Liver (tissue), 9 donors: ENCODE data around the gene PXMP4. TPM values are rescaled to one million over a fixed set of nuclear protein-coding genes. Genes with fewer than 3 reads are reported as not detected.

ENCODE experiments used
- DNase-seq: peaks from one replicate; pipeline ENCODE4 v3.0.0-alpha.2; 2017; ENCODE audit warnings: low spot score
- H3K27ac ChIP-seq, 2 donors: one replicate each; pipeline ENCODE4 v1.7.0; 2013; ENCODE audit warnings: inconsistent platforms in 2 of 2, low read length in 2 of 2, control low read depth in 1 of 2, low read depth in 1 of 2, mild to moderate bottlenecking in 1 of 2
- H3K27me3 ChIP-seq, 4 donors: one replicate each; pipeline versions ENCODE4 v1.6.1 to v1.7.0; 2013; ENCODE audit warnings: low read length in 3 of 4, inconsistent platforms in 1 of 4, mild to moderate bottlenecking in 1 of 4, moderate library complexity in 1 of 4; ENCODE audit not compliant: control insufficient read depth in 4 of 4, insufficient read depth in 4 of 4
- H3K36me3 ChIP-seq, 4 donors: one replicate each; pipeline versions ENCODE4 v1.6.1 to v1.7.0; 2013; ENCODE audit warnings: low read length in 3 of 4, mild to moderate bottlenecking in 3 of 4, low read depth in 1 of 4, moderate library complexity in 1 of 4; ENCODE audit not compliant: control insufficient read depth in 4 of 4, insufficient read depth in 3 of 4
- H3K4me1 ChIP-seq, 4 donors: one replicate each; pipeline versions ENCODE4 v1.6.1 to v1.7.0; 2013; ENCODE audit warnings: low read length in 3 of 4, mild to moderate bottlenecking in 3 of 4, moderate library complexity in 1 of 4; ENCODE audit not compliant: control insufficient read depth in 4 of 4, insufficient read depth in 4 of 4
- H3K4me3 ChIP-seq, 3 donors: one replicate each; pipeline versions ENCODE4 v1.6.1 to v1.7.0; 2013; ENCODE audit warnings: low read length in 3 of 3, control low read depth in 1 of 3, low read depth in 1 of 3, mild to moderate bottlenecking in 1 of 3
- H3K9ac ChIP-seq, 2 donors: one replicate each; pipeline ENCODE4 v1.7.0; 2013; ENCODE audit warnings: low read length in 2 of 2, mild to moderate bottlenecking in 2 of 2, moderate library complexity in 2 of 2, control low read depth in 1 of 2, low read depth in 1 of 2
- H3K9me3 ChIP-seq, 4 donors: one replicate each; pipeline versions ENCODE4 v1.6.1 to v1.7.0; 2013; ENCODE audit warnings: low read length in 3 of 4; ENCODE audit not compliant: control insufficient read depth in 4 of 4
- EGR1 ChIP-seq, 2 donors: IDR thresholded peaks; 2 replicates each; pipeline ENCODE4 v1.6.1; 2016 to 2018; ENCODE audit warnings: antibody characterized with exemption in 2 of 2, low read depth in 2 of 2
- FOXA1 ChIP-seq: IDR thresholded peaks from 2 replicates; pipeline ENCODE4 v1.6.1; 2016; ENCODE audit warnings: antibody characterized with exemption
- FOXA2 ChIP-seq: IDR thresholded peaks from 2 replicates; pipeline ENCODE4 v1.6.1; 2016; ENCODE audit warnings: antibody characterized with exemption
- GABPA ChIP-seq, 2 donors: IDR thresholded peaks in 1 of 2; conservative IDR thresholded peaks in 1 of 2; 2 replicates each; pipeline ENCODE4 v1.6.1; 2016; ENCODE audit warnings: antibody characterized with exemption in 2 of 2, mild to moderate bottlenecking in 1 of 2, moderate library complexity in 1 of 2
- HNF4G ChIP-seq: IDR thresholded peaks from 2 replicates; pipeline ENCODE4 v1.6.1; 2016; ENCODE audit warnings: antibody characterized with exemption
- JUND ChIP-seq, 2 donors: IDR thresholded peaks; 2 replicates each; pipeline ENCODE4 v1.6.1; 2016; ENCODE audit warnings: antibody characterized with exemption in 2 of 2
- NR2F2 ChIP-seq: IDR thresholded peaks from 2 replicates; pipeline ENCODE4 v1.6.1; 2016; ENCODE audit warnings: antibody characterized with exemption
- RXRA ChIP-seq, 2 donors: IDR thresholded peaks; 2 replicates each; pipeline ENCODE4 v1.6.1; 2017 to 2018; ENCODE audit warnings: antibody characterized with exemption in 2 of 2, mild to moderate bottlenecking in 1 of 2
- TAF1 ChIP-seq: conservative IDR thresholded peaks from 2 replicates; pipeline ENCODE4 v1.6.1; 2016; ENCODE audit warnings: antibody characterized with exemption, mild to moderate bottlenecking
- YY1 ChIP-seq: IDR thresholded peaks from 2 replicates; pipeline ENCODE4 v1.6.1; 2016; ENCODE audit warnings: antibody characterized with exemption, mild to moderate bottlenecking
- ZBTB33 ChIP-seq: IDR thresholded peaks from 2 replicates; pipeline ENCODE4 v1.6.1; 2016; ENCODE audit warnings: antibody characterized with exemption
- WGBS: extraction: QIAGEN DNeasy Blood & Tissue Kit; methylation state at CpG from one replicate; pipeline ENCODE4 v1.1.7; 2013; 5-methylcytosine and 5-hydroxymethylcytosine counted together
- polyA plus RNA-seq, 2 donors: library from polyadenylated mRNA; stranded (reverse) in 1 of 2; unstranded in 1 of 2; fragments of 200-250 nt in 1 of 2; fragments of >200 nt in 1 of 2; fragmentation: Nextera tagmentation in 1 of 2; extraction: Ambion mirVana in 1 of 2; gene quantifications; one replicate each; pipeline versions ENCODE4 v1.2.1 to v1.2.3, GENCODE V29; 2013 to 2015
- total RNA-seq, 2 donors: library from RNA; depleted of rRNA; stranded (reverse); fragments of >200 nt; gene quantifications; one replicate each; pipeline ENCODE4 v1.2.3, GENCODE V29; 2014
- TF ChIP-seq, protein P1 (sequence below): IDR thresholded peaks from 2 replicates; pipeline ENCODE4 v1.6.1; 2016; ENCODE audit warnings: antibody characterized with exemption, mild to moderate bottlenecking
- donor health status: healthy.
- donor health status: healthy.
- donor health status: healthy.
- donor health status: healthy.
- donor health status: healthy.

PXMP4 gene
- total and polyA plus RNA-seq, 4 donors, result 5.5 to 16.0 (median 9.3) TPM

DNA sequence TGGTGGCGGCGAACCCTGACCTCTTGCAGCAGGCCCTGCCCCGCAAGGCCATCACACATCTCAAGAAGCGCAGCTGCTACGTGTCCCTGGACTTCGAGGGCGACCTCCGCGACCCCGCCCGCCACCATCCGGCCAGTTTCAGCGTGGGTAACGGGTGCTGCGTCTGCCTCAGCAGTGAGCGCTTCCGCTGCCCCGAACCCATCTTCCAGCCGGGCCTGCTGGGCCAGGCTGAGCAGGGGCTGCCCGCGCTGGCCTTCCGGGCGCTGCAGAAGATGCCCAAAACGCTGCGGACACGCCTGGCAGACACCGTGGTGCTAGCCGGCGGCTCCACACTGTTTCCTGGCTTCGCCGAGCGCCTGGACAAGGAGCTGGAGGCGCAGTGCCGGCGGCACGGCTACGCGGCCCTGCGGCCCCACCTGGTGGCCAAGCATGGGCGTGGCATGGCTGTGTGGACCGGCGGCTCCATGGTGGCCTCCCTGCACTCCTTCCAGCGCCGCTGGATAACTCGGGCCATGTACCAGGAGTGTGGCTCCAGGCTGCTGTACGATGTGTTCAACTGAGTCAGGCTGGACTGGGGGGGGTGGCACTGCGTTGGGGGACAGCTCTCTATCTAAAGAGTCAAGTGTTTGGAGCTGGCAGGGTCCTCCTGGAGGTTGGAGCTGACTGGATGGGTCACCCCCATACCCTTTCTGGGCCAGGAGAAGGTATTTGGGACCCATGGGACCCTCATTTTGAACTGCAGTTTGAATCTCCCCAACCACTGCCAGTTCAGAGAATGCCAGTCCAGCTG is 52.2 kb downstream of the PXMP4 start (continued):
- TF ChIP-seq, protein P1, sequence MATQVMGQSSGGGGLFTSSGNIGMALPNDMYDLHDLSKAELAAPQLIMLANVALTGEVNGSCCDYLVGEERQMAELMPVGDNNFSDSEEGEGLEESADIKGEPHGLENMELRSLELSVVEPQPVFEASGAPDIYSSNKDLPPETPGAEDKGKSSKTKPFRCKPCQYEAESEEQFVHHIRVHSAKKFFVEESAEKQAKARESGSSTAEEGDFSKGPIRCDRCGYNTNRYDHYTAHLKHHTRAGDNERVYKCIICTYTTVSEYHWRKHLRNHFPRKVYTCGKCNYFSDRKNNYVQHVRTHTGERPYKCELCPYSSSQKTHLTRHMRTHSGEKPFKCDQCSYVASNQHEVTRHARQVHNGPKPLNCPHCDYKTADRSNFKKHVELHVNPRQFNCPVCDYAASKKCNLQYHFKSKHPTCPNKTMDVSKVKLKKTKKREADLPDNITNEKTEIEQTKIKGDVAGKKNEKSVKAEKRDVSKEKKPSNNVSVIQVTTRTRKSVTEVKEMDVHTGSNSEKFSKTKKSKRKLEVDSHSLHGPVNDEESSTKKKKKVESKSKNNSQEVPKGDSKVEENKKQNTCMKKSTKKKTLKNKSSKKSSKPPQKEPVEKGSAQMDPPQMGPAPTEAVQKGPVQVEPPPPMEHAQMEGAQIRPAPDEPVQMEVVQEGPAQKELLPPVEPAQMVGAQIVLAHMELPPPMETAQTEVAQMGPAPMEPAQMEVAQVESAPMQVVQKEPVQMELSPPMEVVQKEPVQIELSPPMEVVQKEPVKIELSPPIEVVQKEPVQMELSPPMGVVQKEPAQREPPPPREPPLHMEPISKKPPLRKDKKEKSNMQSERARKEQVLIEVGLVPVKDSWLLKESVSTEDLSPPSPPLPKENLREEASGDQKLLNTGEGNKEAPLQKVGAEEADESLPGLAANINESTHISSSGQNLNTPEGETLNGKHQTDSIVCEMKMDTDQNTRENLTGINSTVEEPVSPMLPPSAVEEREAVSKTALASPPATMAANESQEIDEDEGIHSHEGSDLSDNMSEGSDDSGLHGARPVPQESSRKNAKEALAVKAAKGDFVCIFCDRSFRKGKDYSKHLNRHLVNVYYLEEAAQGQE, result no peak
- TF ChIP-seq YY1 (peak; percentile 42), JUND (IDR thresholded peaks at IDR 0.05) (no peak), FOXA1 (no peak)

- Histone ChIP-seq H3K4me1 (peaks cover 3 to 48% (median 22%) of the 10 kb centered on the region in 4 donors), H3K9ac (no peak overlapping the region), H3K36me3 (peaks cover 0 to 4% (median 0%) of the 10 kb centered on the region in 4 donors), H3K4me3 (peak overlapping the region; percentile 49 to 64 (median 56)), H3K27ac (peak overlapping the region; percentile 70 to 75), H3K27me3 (no peaks in the 10 kb centered on the region), H3K9me3 (no peaks in the 10 kb centered on the region)
- TF ChIP-seq YY1, result no peak
- TF ChIP-seq FOXA1, result no peak
- no peak for TF ChIP-seq NR2F2
- TF ChIP-seq TAF1, result no peak
- TF ChIP-seq ZBTB33, result no peak
- TF ChIP-seq, protein P1, result no peak
- TF ChIP-seq GABPA (IDR thresholded peaks at IDR 0.05 in 1 of 2, conservative IDR thresholded peaks at IDR 0.05 in 1 of 2), result no peak
- TF ChIP-seq HNF4G, result no peak
- TF ChIP-seq FOXA2, result no peak
- TF ChIP-seq EGR1 (IDR thresholded peaks at IDR 0.05; ENCODE audit: low read depth in 2 of 2), result no peak
- TF ChIP-seq RXRA (IDR thresholded peaks at IDR 0.05), result no peak
- DNase-seq, result no peak
- 26% methylated on average over 55 of the region's 55 CpGs for WGBS
Measured at GRCh38 chr20:33667245-33667675, 52.9 kb downstream of the PXMP4 start.
